ENCODE data around the gene R3HCC1L. TPM values are rescaled to one million over a fixed set of nuclear protein-coding genes. Genes with fewer than 3 reads are reported as not detected.

The R3HCC1L gene
- total and polyA plus RNA-seq, 2 donors (not counting 1 experiment from before 2014, with no cell fraction given) = 11.6 to 25.1 TPM

- DNase-seq (no peak), ATAC-seq (ENCODE audit: low read depth) (no peak)
- Mint-ChIP-seq H3K4me3 (no peak overlapping the region), H3K4me1 (no peaks in the 10 kb centered on the region), H3K27me3 (no peaks in the 10 kb centered on the region), H3K9me3 (ENCODE audit: insufficient read depth) (no peaks in the 10 kb centered on the region), H3K27ac (no peak overlapping the region)
- CTCF ChIA-PET = no interaction called here
- Histone ChIP-seq H4K20me1 (ENCODE audit: control insufficient read depth, insufficient read depth, low read length, poor library complexity, severe bottlenecking) (no peaks in the 10 kb centered on the region), H3K27ac (ENCODE audit: low read length in 2 of 2) (no peak overlapping the region), H2AFZ (ENCODE audit: insufficient read depth, low read depth, low read length, poor library complexity, severe bottlenecking) (no peak overlapping the region), H3K9ac (ENCODE audit: low read length) (no peak overlapping the region), H3K27me3 (replicated peaks in 1 of 4; ENCODE audit: control extremely low read depth in 1 of 4, control insufficient read depth in 3 of 4, insufficient read depth in 4 of 4, low read length in 3 of 4) (no peaks in the 10 kb centered on the region), H3K4me3 (ENCODE audit: control extremely low read depth in 1 of 5, extremely low read depth in 1 of 5, insufficient read depth in 1 of 5, low read depth in 2 of 5, low read length in 4 of 5) (no peak overlapping the region), H3K4me2 (replicated peaks; ENCODE audit: low read depth, low read length, poor library complexity, severe bottlenecking) (no peak overlapping the region), H3K36me3 (replicated peaks in 1 of 2; ENCODE audit: control extremely low read depth in 1 of 2, control insufficient read depth in 1 of 2, extremely low read depth in 1 of 2, insufficient read depth in 2 of 2, low read length in 1 of 2) (no peaks in the 10 kb centered on the region), H3K4me1 (ENCODE audit: control insufficient read depth in 2 of 2, insufficient read depth in 2 of 2, low read length in 2 of 2) (no peaks in the 10 kb centered on the region), H3K79me2 (ENCODE audit: control insufficient read depth, insufficient read depth, low read length) (no peaks in the 10 kb centered on the region), H3K9me3 (ENCODE audit: control extremely low read depth in 1 of 3, control insufficient read depth in 2 of 3, insufficient read depth in 1 of 3, low read length in 2 of 3) (peaks cover 0 to 4% (median 0%) of the 10 kb centered on the region in 3 donors)
- WGBS (ENCODE audit: insufficient coverage) = 92% methylated on average over 16 of the region's 16 CpGs
- TF ChIP-seq EZH2 (IDR thresholded peaks at IDR 0.05; ENCODE audit: borderline replicate concordance, insufficient read depth, low read depth, low read length, poor library complexity, severe bottlenecking) = no peak
- no peak for TF ChIP-seq CTCF (IDR thresholded peaks at IDR 0.05)
- intact Hi-C loops (cut with micrococcal nuclease) = no loop called here
- POLR2A ChIA-PET = no interaction called here
Observed at GRCh38 chr10:98257961-98258360, 123.5 kb downstream of the R3HCC1L start.

GRCh38 chr10:98258683-98259454, 124.4 kb downstream of the R3HCC1L start:
- Mint-ChIP-seq H3K27me3 (no peaks in the 10 kb centered on the region), H3K4me1 (no peaks in the 10 kb centered on the region), H3K27ac (no peak overlapping the region), H3K9me3 (ENCODE audit: insufficient read depth) (no peaks in the 10 kb centered on the region), H3K4me3 (no peak overlapping the region)
- H3K36me3 ChIP-seq (replicated peaks in 1 of 2; ENCODE audit: control extremely low read depth in 1 of 2, control insufficient read depth in 1 of 2, extremely low read depth in 1 of 2, insufficient read depth in 2 of 2, low read length in 1 of 2) = no peaks in the 10 kb centered on the region
- H3K9me3 ChIP-seq (ENCODE audit: control extremely low read depth in 1 of 3, control insufficient read depth in 2 of 3, insufficient read depth in 1 of 3, low read length in 2 of 3) = peaks cover 0 to 4% (median 0%) of the 10 kb centered on the region in 3 donors
- no peak overlapping the region for H3K4me2 ChIP-seq (replicated peaks; ENCODE audit: low read depth, low read length, poor library complexity, severe bottlenecking)
- no peak overlapping the region for H3K27ac ChIP-seq (ENCODE audit: low read length in 2 of 2)
- no peaks in the 10 kb centered on the region for H3K27me3 ChIP-seq (replicated peaks in 1 of 4; ENCODE audit: control extremely low read depth in 1 of 4, control insufficient read depth in 3 of 4, insufficient read depth in 4 of 4, low read length in 3 of 4)
- H2AFZ ChIP-seq (ENCODE audit: insufficient read depth, low read depth, low read length, poor library complexity, severe bottlenecking) = no peak overlapping the region
- no peaks in the 10 kb centered on the region for H3K4me1 ChIP-seq (ENCODE audit: control insufficient read depth in 2 of 2, insufficient read depth in 2 of 2, low read length in 2 of 2)
- no peaks in the 10 kb centered on the region for H4K20me1 ChIP-seq (ENCODE audit: control insufficient read depth, insufficient read depth, low read length, poor library complexity, severe bottlenecking)
- WGBS (ENCODE audit: insufficient coverage) = 81% methylated on average over 11 of the region's 13 CpGs
- H3K4me3 ChIP-seq (ENCODE audit: control extremely low read depth in 1 of 5, extremely low read depth in 1 of 5, insufficient read depth in 1 of 5, low read depth in 2 of 5, low read length in 4 of 5) = no peak overlapping the region
- no peak for ATAC-seq (ENCODE audit: low read depth)
- no peaks in the 10 kb centered on the region for H3K79me2 ChIP-seq (ENCODE audit: control insufficient read depth, insufficient read depth, low read length)
- H3K9ac ChIP-seq (ENCODE audit: low read length) = no peak overlapping the region
- intact Hi-C loops (cut with micrococcal nuclease) = no loop called here
- DNase-seq = no peak
- CTCF ChIA-PET = no interaction called here
- TF ChIP-seq CTCF (IDR thresholded peaks at IDR 0.05) (no peak), EZH2 (IDR thresholded peaks at IDR 0.05; ENCODE audit: borderline replicate concordance, insufficient read depth, low read depth, low read length, poor library complexity, severe bottlenecking) (no peak)
- POLR2A ChIA-PET = no interaction called here
